Trophoblast cell (in vitro differentiated cells and primary cell): Measurements from ENCODE around the gene RNF152.

ENCODE experiments used
- DNase-seq, 2 donors: peaks; one replicate each; pipeline ENCODE4 v3.0.0-alpha.2; 2016
- H2AFZ ChIP-seq: 2 replicates; pipeline ENCODE4 v1.6.1; 2013; ENCODE audit warnings: low read length, moderate library complexity, mild to moderate bottlenecking; ENCODE audit not compliant: insufficient read depth, poor library complexity
- H2AK5ac ChIP-seq: 2 replicates; pipeline ENCODE4 v1.6.1; 2013; ENCODE audit warnings: mild to moderate bottlenecking, low read length
- H2BK120ac ChIP-seq: 2 replicates; pipeline ENCODE4 v1.6.1; 2013; ENCODE audit warnings: low read length, mild to moderate bottlenecking, moderate library complexity; ENCODE audit not compliant: insufficient read depth, poor library complexity
- H2BK12ac ChIP-seq: 2 replicates; pipeline ENCODE4 v1.6.1; 2013; ENCODE audit warnings: mild to moderate bottlenecking, low read length, moderate library complexity
- H2BK5ac ChIP-seq: 2 replicates; pipeline ENCODE4 v1.6.1; 2013; ENCODE audit warnings: low read length, low read depth, moderate library complexity, mild to moderate bottlenecking; ENCODE audit not compliant: poor library complexity
- H3K14ac ChIP-seq: 2 replicates; pipeline ENCODE4 v1.6.1; 2013; ENCODE audit warnings: mild to moderate bottlenecking, low read length
- H3K18ac ChIP-seq: 2 replicates; pipeline ENCODE4 v1.6.1; 2013; ENCODE audit warnings: mild to moderate bottlenecking, low read length
- H3K23ac ChIP-seq: 2 replicates; pipeline ENCODE4 v1.6.1; 2013; ENCODE audit warnings: low read length
- H3K27ac ChIP-seq: 2 replicates; pipeline ENCODE4 v1.5.1; 2013; ENCODE audit warnings: low read depth, mild to moderate bottlenecking, inconsistent platforms, low read length, moderate library complexity
- H3K27me3 ChIP-seq: 2 replicates; pipeline ENCODE4 v1.6.1; 2013; ENCODE audit warnings: inconsistent platforms, mild to moderate bottlenecking, low read length, moderate library complexity; ENCODE audit not compliant: insufficient read depth
- H3K36me3 ChIP-seq, 2 experiments: 1 replicate in 1 of 2; 2 replicates in 1 of 2; pipeline ENCODE4 v1.6.1; 2013; ENCODE audit warnings: low read length in 2 of 2, mild to moderate bottlenecking in 2 of 2, moderate library complexity in 1 of 2; ENCODE audit not compliant: insufficient read depth in 2 of 2, control insufficient read depth in 1 of 2
- H3K4ac ChIP-seq: 2 replicates; pipeline ENCODE4 v1.6.1; 2013; ENCODE audit warnings: low read depth, mild to moderate bottlenecking, low read length, moderate library complexity
- H3K4me1 ChIP-seq, 2 experiments: 1 replicate in 1 of 2; 2 replicates in 1 of 2; pipeline ENCODE4 v1.6.1; 2013; ENCODE audit warnings: low read length in 2 of 2, mild to moderate bottlenecking in 2 of 2, moderate library complexity in 1 of 2; ENCODE audit not compliant: insufficient read depth in 2 of 2, control insufficient read depth in 1 of 2
- H3K4me2 ChIP-seq: 2 replicates; pipeline ENCODE4 v1.6.1; 2013; ENCODE audit warnings: inconsistent platforms, mild to moderate bottlenecking, low read length, moderate library complexity
- H3K4me3 ChIP-seq: 2 replicates; pipeline ENCODE4 v1.5.1; 2013; ENCODE audit warnings: mild to moderate bottlenecking, low read depth, low read length, inconsistent platforms
- H3K79me1 ChIP-seq: one replicate; pipeline ENCODE4 v1.6.1; 2013; ENCODE audit warnings: low read length
- H3K79me2 ChIP-seq: 2 replicates; pipeline ENCODE4 v1.6.1; 2013; ENCODE audit warnings: low read length, mild to moderate bottlenecking; ENCODE audit not compliant: control insufficient read depth, insufficient read depth, poor library complexity
- H3K9ac ChIP-seq: 2 replicates; pipeline ENCODE4 v1.6.1; 2013; ENCODE audit warnings: mild to moderate bottlenecking, low read length
- H3K9me3 ChIP-seq: 2 replicates; pipeline ENCODE4 v1.6.1; 2013; ENCODE audit warnings: low read depth, mild to moderate bottlenecking, control low read depth, inconsistent platforms, low read length; ENCODE audit not compliant: insufficient read depth
- H4K12ac ChIP-seq: 2 replicates; pipeline ENCODE4 v1.6.1; 2013; ENCODE audit warnings: low read depth, mild to moderate bottlenecking, low read length, moderate library complexity
- H4K8ac ChIP-seq: 2 replicates; pipeline ENCODE4 v1.6.1; 2013; ENCODE audit warnings: low read depth, mild to moderate bottlenecking, low read length, moderate library complexity
- H4K91ac ChIP-seq: one replicate; pipeline ENCODE4 v1.6.1; 2013; ENCODE audit warnings: low read depth, mild to moderate bottlenecking, low read length, moderate library complexity
- WGBS: extraction: QIAGEN DNeasy Blood & Tissue Kit; methylation state at CpG from one replicate; pipeline ENCODE4 v1.1.7; 2013; ENCODE audit warnings: missing lambda C conversion rate; ENCODE audit not compliant: insufficient read length, insufficient coverage; ENCODE audit errors: extremely low coverage; 5-methylcytosine and 5-hydroxymethylcytosine counted together

RNF152 gene

DNA sequence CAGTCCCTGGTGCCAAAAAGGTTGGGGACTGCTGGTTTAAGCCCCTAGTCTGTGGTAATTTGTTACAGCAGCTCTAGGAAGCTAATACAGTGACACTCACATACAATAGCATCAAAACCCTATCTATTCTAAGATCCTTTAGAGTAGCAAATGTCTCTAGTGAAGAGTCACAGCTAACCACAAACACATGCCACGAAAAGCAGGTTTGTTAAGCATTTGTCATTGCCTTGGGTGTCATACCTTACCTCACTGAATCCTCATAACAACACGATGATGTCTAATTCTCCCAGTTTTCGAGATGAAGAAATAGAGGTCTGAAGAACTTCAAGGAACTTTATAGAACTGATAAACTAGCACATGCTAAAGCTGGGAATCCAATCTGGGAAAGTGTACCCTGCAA lies 29.6 kb upstream of the RNF152 start:
- no peak overlapping the region for H2BK12ac ChIP-seq
- no peak overlapping the region for H3K18ac ChIP-seq
- H3K4ac ChIP-seq = no peak overlapping the region
- H3K9ac ChIP-seq = no peak overlapping the region
- no CpG with 5 or more reads among the region's 3 CpGs for WGBS
- H4K12ac ChIP-seq = no peak overlapping the region
- H4K8ac ChIP-seq = no peak overlapping the region
- DNase-seq = peak; percentile 75 to 90
- no peaks in the 10 kb centered on the region for H3K79me2 ChIP-seq
- no peak overlapping the region for H2AK5ac ChIP-seq
- no peak overlapping the region for H2BK120ac ChIP-seq
- no peak overlapping the region for H3K4me3 ChIP-seq
- H3K36me3 ChIP-seq = no peaks in the 10 kb centered on the region
- H3K27me3 ChIP-seq = no peaks in the 10 kb centered on the region
- no peak overlapping the region for H3K27ac ChIP-seq
- no peak overlapping the region for H2BK5ac ChIP-seq
- H3K79me1 ChIP-seq = no peaks in the 10 kb centered on the region
- no peak overlapping the region for H2AFZ ChIP-seq
- no peak overlapping the region for H3K14ac ChIP-seq
- no peak overlapping the region for H3K23ac ChIP-seq
- H4K91ac ChIP-seq = no peak overlapping the region
- H3K4me2 ChIP-seq = no peak overlapping the region
- H3K4me1 ChIP-seq = no peaks in the 10 kb centered on the region
- H3K9me3 ChIP-seq = no peaks in the 10 kb centered on the region

- Histone ChIP-seq H3K36me3 (no peaks in the 10 kb centered on the region), H3K23ac (no peak overlapping the region), H2BK5ac (no peak overlapping the region), H2BK12ac (no peak overlapping the region), H4K91ac (no peak overlapping the region), H3K4me2 (no peak overlapping the region), H3K27ac (no peak overlapping the region), H3K4me3 (no peak overlapping the region), H2AK5ac (no peak overlapping the region), H2AFZ (no peak overlapping the region), H4K12ac (no peak overlapping the region), H3K9ac (no peak overlapping the region), H3K79me2 (no peaks in the 10 kb centered on the region), H4K8ac (no peak overlapping the region), H3K18ac (no peak overlapping the region), H3K4me1 (no peaks in the 10 kb centered on the region), H3K79me1 (no peaks in the 10 kb centered on the region), H2BK120ac (no peak overlapping the region), H3K14ac (no peak overlapping the region), H3K27me3 (no peaks in the 10 kb centered on the region), H3K4ac (no peak overlapping the region), H3K9me3 (no peaks in the 10 kb centered on the region)
- DNase-seq = no peak
- no CpG with 5 or more reads among the region's 17 CpGs for WGBS
Measured at GRCh38 chr18:61921621-61922235, 28.9 kb upstream of the RNF152 start.

DNA sequence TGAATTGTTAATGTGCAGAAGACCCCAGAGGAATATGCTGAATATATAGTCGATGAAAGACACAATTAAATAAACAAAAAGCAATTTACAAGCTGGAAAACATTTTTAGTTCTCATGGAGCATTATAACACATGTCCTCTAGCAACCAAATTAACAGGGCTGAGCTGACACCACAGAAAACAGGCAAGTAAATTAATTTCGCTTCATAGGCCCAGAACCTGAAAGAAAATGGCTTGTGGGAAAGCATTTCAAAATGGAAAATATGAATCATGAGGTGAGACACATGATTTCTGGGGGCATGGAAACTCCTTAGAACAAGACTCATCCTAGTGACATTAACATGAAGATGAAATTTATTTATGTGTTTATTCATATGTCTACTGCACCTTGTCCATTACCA lies 25.0 kb upstream of the RNF152 start:
- no peak for DNase-seq
- Histone ChIP-seq H3K14ac (no peak overlapping the region), H2BK5ac (no peak overlapping the region), H3K27ac (no peak overlapping the region), H3K4ac (no peak overlapping the region), H3K79me1 (no peaks in the 10 kb centered on the region), H3K4me2 (no peak overlapping the region), H3K9ac (no peak overlapping the region), H3K4me1 (no peaks in the 10 kb centered on the region), H4K91ac (no peak overlapping the region), H2BK120ac (no peak overlapping the region), H3K9me3 (no peaks in the 10 kb centered on the region), H2AFZ (no peak overlapping the region), H3K4me3 (no peak overlapping the region), H3K18ac (no peak overlapping the region), H3K36me3 (no peaks in the 10 kb centered on the region), H4K12ac (no peak overlapping the region), H4K8ac (no peak overlapping the region), H3K27me3 (no peaks in the 10 kb centered on the region), H2AK5ac (no peak overlapping the region), H2BK12ac (no peak overlapping the region), H3K79me2 (no peaks in the 10 kb centered on the region), H3K23ac (no peak overlapping the region)
- no CpG with 5 or more reads among the region's 2 CpGs for WGBS

DNA sequence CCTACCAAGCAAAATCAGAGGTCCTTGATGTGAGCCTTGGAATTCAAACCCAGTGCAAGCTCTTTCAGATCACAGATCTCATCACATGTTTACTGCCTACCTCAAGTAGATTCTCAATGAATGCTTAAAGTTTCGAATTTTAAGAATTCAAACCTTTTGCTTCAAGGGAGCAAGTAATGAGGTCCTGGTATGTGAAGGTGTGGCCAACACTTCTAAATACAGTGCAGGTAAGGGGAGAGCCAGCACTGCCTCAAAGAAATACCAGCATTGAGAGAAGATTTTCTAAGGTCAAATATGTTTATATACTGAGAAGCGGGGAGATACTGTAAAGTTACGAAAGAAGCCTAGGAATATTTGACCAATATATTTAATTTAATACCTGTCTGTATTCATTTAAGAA lies 19.7 kb upstream of the RNF152 start:
- no peak overlapping the region for H2AFZ ChIP-seq
- no peak overlapping the region for H3K27ac ChIP-seq
- no peaks in the 10 kb centered on the region for H3K79me2 ChIP-seq
- H2BK5ac ChIP-seq = no peak overlapping the region
- no peak overlapping the region for H4K8ac ChIP-seq
- no peak overlapping the region for H3K9ac ChIP-seq
- peak; percentile 61 to 89 for DNase-seq
- no peak overlapping the region for H2AK5ac ChIP-seq
- H3K4ac ChIP-seq = no peak overlapping the region
- no CpG with 5 or more reads among the region's 3 CpGs for WGBS
- H3K4me1 ChIP-seq = no peaks in the 10 kb centered on the region
- no peak overlapping the region for H3K18ac ChIP-seq
- no peak overlapping the region for H3K4me3 ChIP-seq
- no peak overlapping the region for H2BK120ac ChIP-seq
- H3K14ac ChIP-seq = no peak overlapping the region
- no peaks in the 10 kb centered on the region for H3K9me3 ChIP-seq
- H3K36me3 ChIP-seq = no peaks in the 10 kb centered on the region
- no peaks in the 10 kb centered on the region for H3K27me3 ChIP-seq
- H3K23ac ChIP-seq = no peak overlapping the region
- H2BK12ac ChIP-seq = no peak overlapping the region
- no peak overlapping the region for H4K12ac ChIP-seq
- H4K91ac ChIP-seq = no peak overlapping the region
- H3K4me2 ChIP-seq = no peak overlapping the region
- no peaks in the 10 kb centered on the region for H3K79me1 ChIP-seq
